Fibroblast of the conjunctiva (primary cell): ENCODE data around the gene GPSM1.

ENCODE experiments used
- DNase-seq: peaks from one replicate; pipeline ENCODE4 v3.0.0-alpha.2; 2010; ENCODE audit warnings: low read depth

Gene GPSM1

DNA sequence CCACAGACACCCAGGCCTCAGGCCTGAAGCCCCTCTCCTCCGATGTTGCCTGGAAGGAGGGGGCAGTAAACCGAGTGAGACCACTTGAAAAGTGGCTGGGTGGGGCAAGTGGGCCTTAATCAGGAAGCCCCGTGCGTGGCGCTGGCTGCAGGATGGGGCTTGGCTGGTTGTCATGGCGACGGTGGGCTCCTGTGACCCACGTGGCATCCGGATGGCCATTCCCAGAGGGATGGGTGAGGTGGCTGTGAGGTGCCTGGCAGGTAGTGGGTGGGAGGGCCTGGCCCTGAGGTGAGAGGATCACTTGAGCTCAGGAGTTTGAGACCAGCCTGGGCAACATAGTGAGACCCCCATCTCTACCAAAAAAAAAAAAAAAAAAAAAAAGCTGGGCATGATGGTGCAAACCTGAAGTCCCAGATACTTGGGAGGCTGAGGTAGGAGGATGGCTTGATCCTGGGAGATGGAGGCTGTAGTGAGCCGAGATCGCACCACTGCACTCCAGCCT lies 5.2 kb downstream of the GPSM1 start:
- DNase-seq = no peak

- no peak for DNase-seq
Observed at GRCh38 chr9:136333045-136333444, 5.7 kb downstream of the GPSM1 start.

DNA sequence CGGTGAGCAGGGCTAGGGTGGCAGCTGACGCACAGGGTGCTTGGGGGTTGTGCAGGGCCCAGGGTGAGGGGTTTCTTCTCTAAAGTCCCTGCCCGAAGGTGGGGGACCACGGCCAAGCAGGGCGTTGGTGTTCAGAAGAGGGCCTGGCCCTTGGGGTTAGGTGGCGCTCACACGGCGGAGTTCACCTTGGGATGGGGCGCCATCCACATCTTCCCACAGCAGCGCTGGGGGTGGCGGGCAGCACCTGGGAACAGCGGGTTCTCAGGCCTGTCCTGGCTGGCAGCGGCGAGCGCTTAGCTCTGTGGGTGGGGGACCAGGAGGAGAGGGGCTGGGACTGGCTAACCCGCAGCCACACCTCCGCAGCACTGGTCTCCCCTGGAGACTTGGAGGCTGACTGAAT lies 6.1 kb downstream of the GPSM1 start:
- no peak for DNase-seq

GRCh38 chr9:136334541-136334940 lies 7.2 kb downstream of the GPSM1 start:
- DNase-seq = no peak

DNA sequence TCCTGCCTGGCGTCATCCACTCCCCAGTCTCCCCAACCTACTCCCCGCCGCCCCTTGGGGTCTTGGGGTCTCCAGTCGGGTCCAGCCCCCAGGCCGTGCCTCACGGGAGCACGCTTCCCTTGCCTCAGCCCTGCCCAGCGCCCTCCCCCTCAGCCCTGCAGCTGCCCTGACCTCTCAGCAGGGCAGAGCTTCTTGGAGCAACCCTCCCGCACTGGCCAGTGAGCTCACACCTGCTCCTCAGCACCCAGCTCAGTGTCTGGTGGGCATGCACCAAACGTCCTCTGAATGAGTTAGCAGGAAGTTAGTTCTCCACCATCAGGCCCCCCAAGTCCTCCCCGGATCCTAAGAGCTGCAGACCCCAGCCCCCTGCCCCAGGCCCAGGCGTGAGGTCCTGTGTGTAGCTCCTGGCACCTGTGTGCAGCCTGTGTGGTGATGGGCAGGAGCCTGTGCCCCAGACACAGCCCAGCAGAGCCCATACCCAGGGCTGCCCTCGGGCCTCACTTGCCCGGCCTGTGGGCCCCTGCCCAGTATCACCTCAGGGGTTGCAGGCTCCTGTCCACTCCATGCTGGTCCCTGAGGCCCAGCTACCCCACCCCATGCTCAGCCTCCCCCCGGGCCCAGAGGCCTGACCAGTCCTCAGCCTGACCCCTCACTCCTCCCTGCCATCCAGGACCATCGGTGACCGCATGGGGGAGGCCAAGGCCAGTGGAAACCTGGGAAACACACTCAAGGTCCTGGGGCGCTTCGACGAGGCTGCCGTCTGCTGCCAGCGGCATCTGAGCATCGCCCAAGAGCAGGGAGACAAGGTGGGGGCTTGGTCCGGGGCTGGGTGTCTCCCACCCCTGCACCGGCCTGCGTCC lies 8.2 kb downstream of the GPSM1 start:
- no peak for DNase-seq

DNA sequence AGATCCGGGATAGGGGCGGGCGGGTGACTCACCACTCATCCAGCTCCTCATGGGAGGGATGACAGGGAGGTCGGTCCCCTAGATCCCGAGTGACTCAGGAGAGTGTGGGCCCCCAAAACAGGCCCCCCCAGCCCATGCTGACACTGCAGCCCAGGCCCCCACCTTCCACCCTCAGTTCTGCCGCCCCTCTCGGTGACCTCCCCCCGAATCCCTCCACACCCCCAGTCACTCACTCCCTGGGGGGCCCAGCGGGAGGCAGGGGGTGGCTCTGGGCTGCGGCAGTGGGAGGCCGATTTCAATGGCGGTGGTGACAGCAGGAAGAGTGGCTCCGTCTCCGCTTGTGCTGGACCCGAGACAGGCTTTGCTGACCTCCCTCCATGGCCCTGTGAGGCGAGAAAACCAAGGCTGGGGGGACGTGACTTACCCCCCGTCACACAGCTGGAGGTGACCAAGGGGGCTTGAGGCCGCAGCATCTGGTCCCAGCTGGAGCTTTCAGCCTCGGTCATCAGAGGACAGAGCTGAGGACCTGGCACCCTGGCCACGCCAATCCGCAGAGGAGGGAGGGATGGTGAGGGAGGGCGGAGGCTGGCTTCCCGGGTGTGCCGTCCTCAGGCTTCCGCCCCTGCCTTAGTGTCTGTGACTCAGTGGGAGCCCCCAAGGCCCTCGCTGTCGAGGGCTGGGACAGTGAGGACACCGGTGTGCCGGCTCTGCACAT lies 9.0 kb downstream of the GPSM1 start:
- no peak for DNase-seq

DNA sequence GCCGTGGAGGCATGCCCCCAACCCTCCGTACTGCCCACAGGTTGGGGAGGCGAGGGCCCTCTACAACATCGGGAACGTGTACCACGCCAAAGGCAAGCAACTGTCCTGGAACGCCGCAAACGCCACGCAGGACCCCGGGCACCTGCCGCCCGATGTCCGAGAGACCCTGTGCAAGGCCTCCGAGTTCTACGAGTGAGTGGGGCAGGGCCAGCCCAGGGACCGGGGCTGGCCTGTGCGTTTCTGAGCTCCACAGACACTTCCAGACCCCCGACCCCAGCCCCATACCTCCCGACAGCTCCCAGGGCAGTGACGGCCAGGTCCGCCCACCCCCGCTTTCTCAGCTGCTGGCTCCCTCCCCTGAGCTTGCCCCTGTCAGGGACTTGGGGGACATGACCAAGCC lies 9.5 kb downstream of the GPSM1 start:
- no peak for DNase-seq

- no peak for DNase-seq
Observed at GRCh38 chr9:136337416-136338395, 10.4 kb downstream of the GPSM1 start.

DNA sequence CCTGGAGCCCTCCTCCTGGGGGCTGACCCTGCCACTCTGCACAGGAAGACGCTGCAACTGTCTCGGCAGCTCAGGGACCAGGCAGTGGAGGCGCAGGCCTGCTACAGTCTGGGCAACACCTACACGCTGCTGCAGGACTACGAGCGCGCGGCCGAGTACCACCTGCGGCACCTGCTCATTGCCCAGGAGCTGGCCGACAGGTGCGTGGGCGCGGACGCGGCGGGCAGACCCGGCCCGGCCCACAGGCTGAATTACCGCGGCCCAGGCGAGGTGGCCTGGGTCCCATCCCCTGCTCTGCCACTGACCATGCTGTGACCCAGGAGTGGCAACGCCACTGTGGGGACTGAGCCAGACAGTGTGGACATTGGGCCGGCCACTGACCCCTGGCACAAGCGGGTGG lies 11.2 kb downstream of the GPSM1 start:
- no peak for DNase-seq

DNA sequence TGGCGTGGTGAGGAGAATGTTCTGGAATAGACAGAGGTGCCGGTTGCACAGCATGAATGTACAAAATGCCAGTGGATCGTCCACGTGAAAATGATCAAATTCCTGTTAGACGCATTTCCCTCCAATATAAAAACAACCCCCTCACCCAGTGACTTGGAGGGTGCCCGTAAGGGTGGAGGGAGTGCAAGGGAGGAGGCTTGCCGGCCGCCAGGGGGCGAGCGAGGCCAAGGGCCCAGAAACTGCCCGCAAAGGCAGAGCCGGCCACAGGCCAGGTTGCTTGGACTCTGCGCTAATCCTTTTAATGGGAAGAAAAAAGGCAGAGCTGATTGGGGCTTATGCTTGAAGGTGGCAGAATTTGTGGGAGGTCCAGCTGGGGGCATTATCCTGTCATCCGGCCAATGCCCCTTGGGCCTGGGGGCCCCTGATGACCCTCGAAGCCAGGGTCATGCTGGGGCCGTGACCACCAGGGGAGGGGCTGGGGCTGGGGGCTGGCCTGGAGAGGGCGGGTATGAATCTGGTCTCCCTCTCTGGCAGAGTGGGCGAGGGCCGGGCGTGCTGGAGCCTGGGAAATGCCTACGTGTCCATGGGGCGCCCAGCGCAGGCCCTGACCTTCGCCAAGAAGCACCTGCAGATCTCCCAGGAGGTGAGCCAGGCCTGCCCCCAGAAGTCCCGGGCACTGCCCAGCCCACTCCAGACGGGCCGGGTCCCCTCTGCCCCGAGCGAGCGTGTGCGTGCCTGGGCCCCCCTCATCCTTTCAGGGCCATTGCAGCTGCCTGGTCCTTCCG lies 12.0 kb downstream of the GPSM1 start:
- DNase-seq = no peak

DNA sequence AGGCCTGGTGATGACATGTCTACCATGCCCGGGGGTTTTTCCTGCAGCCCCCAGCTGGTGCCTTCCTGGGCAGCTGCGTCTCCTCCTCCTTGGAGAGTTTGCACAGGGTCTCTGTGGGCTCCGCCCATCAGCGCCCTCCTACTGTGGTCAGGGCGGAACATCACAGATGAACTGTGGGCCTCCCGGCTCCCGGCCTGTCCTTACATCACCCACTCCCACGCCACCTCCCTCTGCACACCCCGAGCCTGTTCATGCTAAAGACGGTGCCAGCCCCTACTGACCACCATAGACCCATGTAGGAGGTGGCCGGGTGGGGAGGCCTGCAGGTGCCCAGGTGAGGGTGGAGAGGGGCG lies 12.6 kb downstream of the GPSM1 start:
- no peak for DNase-seq

DNA sequence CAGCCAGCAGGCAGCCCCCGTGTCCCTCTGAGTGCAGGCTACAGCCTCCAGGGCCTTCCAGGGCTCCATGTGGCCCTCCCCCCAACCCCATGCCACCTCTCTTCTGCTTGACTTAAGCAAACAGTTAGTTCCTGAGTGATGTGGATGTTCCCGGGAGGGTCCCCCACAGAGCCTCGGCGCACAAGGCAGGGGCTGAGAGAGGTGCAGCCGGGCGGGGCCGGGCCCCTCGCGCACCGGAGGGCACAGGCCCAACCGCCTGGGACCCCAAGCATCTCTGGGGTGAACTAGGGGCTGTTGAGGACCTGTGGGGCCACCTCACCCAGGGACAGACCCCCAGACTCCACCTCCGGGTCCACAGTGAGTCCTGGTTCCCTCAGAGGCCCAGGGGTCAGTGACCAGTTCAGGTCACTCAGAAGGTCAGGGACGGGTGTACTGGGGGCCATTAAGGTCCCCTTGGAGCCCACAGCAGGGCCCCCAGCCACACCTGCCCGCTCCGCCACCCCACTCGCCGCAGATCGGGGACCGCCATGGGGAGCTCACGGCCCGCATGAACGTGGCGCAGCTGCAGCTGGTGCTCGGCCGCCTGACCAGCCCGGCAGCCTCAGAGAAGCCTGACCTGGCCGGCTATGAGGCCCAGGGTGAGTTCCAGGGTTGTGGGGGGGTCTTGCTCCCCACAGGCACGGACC lies 13.2 kb downstream of the GPSM1 start:
- DNase-seq = no peak

DNA sequence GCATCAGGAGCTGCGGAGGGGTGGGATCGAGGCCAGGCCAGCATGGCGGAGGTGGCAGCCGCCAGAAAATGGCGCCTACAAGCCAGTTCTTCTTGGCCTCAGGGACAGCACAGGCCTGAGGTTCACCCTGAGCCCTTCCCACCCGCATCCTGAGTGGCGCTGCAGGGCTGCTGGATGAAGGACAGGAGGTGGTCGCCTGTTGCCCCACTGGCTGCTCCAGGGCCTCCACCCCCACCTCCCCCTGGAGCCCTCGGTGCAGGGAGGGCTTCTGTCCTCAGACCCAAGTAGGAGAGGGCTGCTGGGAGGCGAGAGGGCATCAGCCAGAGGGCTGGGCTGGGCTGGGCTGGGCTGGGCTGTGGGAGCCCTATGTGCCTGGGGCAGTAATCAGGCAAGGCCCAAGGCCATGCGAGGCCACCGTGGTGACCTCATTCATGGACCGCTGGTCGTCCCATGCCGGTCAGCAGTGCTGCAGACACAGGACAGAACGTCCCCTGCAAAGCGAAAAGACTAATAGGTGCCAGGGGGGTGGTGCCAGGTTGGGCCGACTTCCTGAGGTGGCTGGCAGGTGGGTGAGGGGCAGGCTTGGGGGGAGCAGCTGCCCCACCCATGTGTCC lies 13.8 kb downstream of the GPSM1 start:
- no peak for DNase-seq

- DNase-seq = no peak
Observed at GRCh38 chr9:136341769-136342168, 14.4 kb downstream of the GPSM1 start.

- no peak for DNase-seq
Observed at GRCh38 chr9:136342181-136343120, 15.1 kb downstream of the GPSM1 start.

- no peak for DNase-seq
Observed at GRCh38 chr9:136343121-136343883, 16.0 kb downstream of the GPSM1 start.

- no peak for DNase-seq
Observed at GRCh38 chr9:136343884-136344269, 16.5 kb downstream of the GPSM1 start.

GRCh38 chr9:136344544-136345280 lies 17.4 kb downstream of the GPSM1 start:
- DNase-seq = no peak
